GM21367 (cell line): Measurements from ENCODE around the gene FOXK1.
"Not testable (repeated sequence)": the region's sequence is repeated elsewhere in the genome, so short reads cannot be mapped to it uniquely, and the experiment has no call there.

Experiments used
- ATAC-seq: cut with Tn5 transposase; IDR thresholded peaks from one replicate; pipeline ENCODE4 v1.9.1; 2021; ENCODE audit not compliant: unreplicated experiment

Gene FOXK1

GRCh38 chr7:4794591-4795350 lies 112.7 kb downstream of the FOXK1 start:
- ATAC-seq = no peak

- ATAC-seq = no peak
Observed at GRCh38 chr7:4796453-4796852, 114.4 kb downstream of the FOXK1 start.

- no peak for ATAC-seq
Observed at GRCh38 chr7:4797858-4798705, 116.0 kb downstream of the FOXK1 start.

- ATAC-seq = no peak
Observed at GRCh38 chr7:4798706-4799235, 116.7 kb downstream of the FOXK1 start.

GRCh38 chr7:4799508-4800268 lies 117.6 kb downstream of the FOXK1 start:
- no peak for ATAC-seq

- ATAC-seq = no peak
Observed at GRCh38 chr7:4800487-4800886, 118.4 kb downstream of the FOXK1 start.

GRCh38 chr7:4800926-4801838 lies 119.1 kb downstream of the FOXK1 start:
- ATAC-seq = no peak

GRCh38 chr7:4801839-4802231 lies 119.7 kb downstream of the FOXK1 start:
- ATAC-seq = no peak

GRCh38 chr7:4802577-4802976 lies 120.5 kb downstream of the FOXK1 start:
- not testable (repeated sequence) for ATAC-seq

- ATAC-seq = no peak
Observed at GRCh38 chr7:4803397-4804241, 121.5 kb downstream of the FOXK1 start.

- no peak for ATAC-seq
Observed at GRCh38 chr7:4805110-4805983, 123.3 kb downstream of the FOXK1 start.

- no peak for ATAC-seq
Observed at GRCh38 chr7:4805984-4806300, 123.8 kb downstream of the FOXK1 start.

GRCh38 chr7:4806983-4807597 lies 125.0 kb downstream of the FOXK1 start:
- no peak for ATAC-seq

- ATAC-seq = no peak
Observed at GRCh38 chr7:4807598-4808016, 125.5 kb downstream of the FOXK1 start.

- no peak for ATAC-seq
Observed at GRCh38 chr7:4808026-4808425, 125.9 kb downstream of the FOXK1 start.

- no peak for ATAC-seq
Observed at GRCh38 chr7:4808565-4808964, 126.5 kb downstream of the FOXK1 start.

- ATAC-seq = no peak
Observed at GRCh38 chr7:4809091-4809591, 127.0 kb downstream of the FOXK1 start.

GRCh38 chr7:4809666-4810065 lies 127.6 kb downstream of the FOXK1 start:
- no peak for ATAC-seq
